Measurements from ENCODE around the gene NRXN3. TPM values are rescaled to one million over a fixed set of nuclear protein-coding genes. Genes with fewer than 3 reads are reported as not detected.

Gene NRXN3
- total and polyA plus RNA-seq, 2 of the 4 experiments (the other 2 are of a cell fraction): 4.8 to 25.1 TPM

- in situ Hi-C loops (cut with MboI; ENCODE audit: low sequenced_read_pairs) (no loop called here), intact Hi-C loops (cut with micrococcal nuclease) (no loop called here), dilution Hi-C loops (cut with HindIII; ENCODE audit: low sequenced_read_pairs, unreplicated experiment) (no loop called here)
- Histone ChIP-seq H2BK5ac (ENCODE audit: low read depth, low read length, poor library complexity, severe bottlenecking) (no peak overlapping the region), H4K8ac (ENCODE audit: low read depth in 2 of 2, low read length in 2 of 2) (no peak overlapping the region), H2AK9ac (replicated peaks; ENCODE audit: low read depth, low read length, poor library complexity) (no peak overlapping the region), H2AFZ (replicated peaks; ENCODE audit: low read length, poor library complexity) (no peak overlapping the region), H4K5ac (ENCODE audit: low read depth, low read length) (no peak overlapping the region), H2BK15ac (ENCODE audit: low read depth, low read length) (no peak overlapping the region), H3K4me3 (ENCODE audit: insufficient read depth, low read depth, low read length) (no peak overlapping the region), H3K4ac (ENCODE audit: low read depth, low read length) (no peak overlapping the region), H3K27ac (ENCODE audit: insufficient read depth, low read length) (no peak overlapping the region), H3K4me1 (ENCODE audit: control insufficient read depth, insufficient read depth, low read length) (no peaks in the 10 kb centered on the region), H3K9ac (ENCODE audit: low read depth, low read length) (no peak overlapping the region), H3K9me1 (ENCODE audit: insufficient read depth, low read length) (no peaks in the 10 kb centered on the region), H2AK5ac (ENCODE audit: low read depth, low read length) (no peak overlapping the region), H3K36me3 (ENCODE audit: control insufficient read depth, insufficient read depth, low read length) (no peaks in the 10 kb centered on the region), H3K14ac (replicated peaks; ENCODE audit: low read depth, low read length) (no peak overlapping the region), H4K91ac (ENCODE audit: insufficient read depth, low read depth, low read length) (no peak overlapping the region), H3K27me3 (ENCODE audit: control insufficient read depth, insufficient read depth, low read length) (no peaks in the 10 kb centered on the region), H3K23ac (ENCODE audit: low read depth, low read length) (no peak overlapping the region), H2BK120ac (ENCODE audit: low read depth, low read length) (no peak overlapping the region), H3K56ac (ENCODE audit: extremely low read depth, insufficient read depth, low read length) (no peak overlapping the region), H2BK20ac (ENCODE audit: low read depth, low read length) (no peak overlapping the region), H3K9me3 (ENCODE audit: control insufficient read depth, insufficient read depth, low read length) (peaks cover 4% of the 10 kb centered on the region; the same call in 1 of the 2 replicates), H3K18ac (ENCODE audit: low read depth, low read length) (no peak overlapping the region), H3K4me2 (ENCODE audit: low read depth, low read length) (no peak overlapping the region), H4K20me1 (ENCODE audit: insufficient read depth, low read length) (no peaks in the 10 kb centered on the region), H3K79me1 (ENCODE audit: low read depth in 1 of 2, low read length in 2 of 2) (no peaks in the 10 kb centered on the region)
- ChIA-PET POLR2A (ENCODE audit: unreplicated experiment) (no interaction called here), CTCF (no interaction called here)
- TF ChIP-seq RAD21 (IDR thresholded peaks at IDR 0.05; ENCODE audit: low read length) (no peak), RFX5 (IDR thresholded peaks at IDR 0.05; ENCODE audit: low read depth, low read length) (no peak), CTCF (conservative IDR thresholded peaks at IDR 0.05; ENCODE audit: low read depth, low read length) (no peak), CEBPB (IDR thresholded peaks at IDR 0.05; ENCODE audit: low read depth, low read length) (no peak), MAZ (IDR thresholded peaks at IDR 0.05; ENCODE audit: borderline replicate concordance, low read depth, low read length) (no peak), POLR2A (IDR thresholded peaks at IDR 0.05; ENCODE audit: low read depth, low read length) (no peak), SMC3 (IDR thresholded peaks at IDR 0.05; ENCODE audit: low read depth, low read length) (no peak), USF2 (IDR thresholded peaks at IDR 0.05; ENCODE audit: low read depth, low read length) (no peak), RCOR1 (IDR thresholded peaks at IDR 0.05; ENCODE audit: insufficient replicate concordance, low read length) (no peak), BHLHE40 (IDR thresholded peaks at IDR 0.05; ENCODE audit: low read depth, low read length) (no peak), MXI1 (IDR thresholded peaks at IDR 0.05; ENCODE audit: borderline replicate concordance, low read depth, low read length) (no peak), CHD1 (IDR thresholded peaks at IDR 0.05; ENCODE audit: low read depth, low read length) (no peak), MAFK (IDR thresholded peaks at IDR 0.05; ENCODE audit: low read depth, low read length) (no peak), FOS (IDR thresholded peaks at IDR 0.05; ENCODE audit: low read depth, low read length) (no peak), ELK1 (IDR thresholded peaks at IDR 0.05; ENCODE audit: borderline replicate concordance, low read depth, low read length) (no peak), NFE2L2 (IDR thresholded peaks at IDR 0.05; ENCODE audit: low read depth, low read length) (no peak)
- DNase-seq (no peak), ATAC-seq (ENCODE audit: low read depth) (no peak)
- no TSS peak for BruUV-seq (replicated peaks)
Observed at GRCh38 chr14:78633752-78634151, 463.6 kb downstream of the NRXN3 start.

Data from IMR-90 (cell line).